GM23338 (cell line): Measurements from ENCODE around the gene OVCH1. TPM values are rescaled to one million over a fixed set of nuclear protein-coding genes. Genes with fewer than 3 reads are reported as not detected.

Experiments
- ETS1 ChIP-seq: IDR thresholded peaks from 2 replicates; pipeline ENCODE4 v1.6.1; 2016; ENCODE audit warnings: antibody characterized with exemption
- POLR2AphosphoS5 ChIP-seq: IDR thresholded peaks from 2 replicates; pipeline ENCODE4 v1.6.1; 2016; ENCODE audit warnings: antibody characterized with exemption, low read depth
- REST ChIP-seq: IDR thresholded peaks from one replicate; pipeline ENCODE4 v1.6.1; 2018; ENCODE audit warnings: antibody characterized with exemption; ENCODE audit not compliant: unreplicated experiment
- ZNF114 ChIP-seq: fragments of 250-450 bp; sonication (Bioruptor Pico); IDR thresholded peaks from 2 replicates; pipeline ENCODE4 v1.5.0; 2020; ENCODE audit warnings: mild to moderate bottlenecking, moderate library complexity
- ZNF462 ChIP-seq: fragments of 250-450 bp; sonication (Bioruptor Pico); IDR thresholded peaks from 2 replicates; pipeline ENCODE4 v1.5.0; 2020; ENCODE audit warnings: mild to moderate bottlenecking, moderate library complexity
- polyA plus RNA-seq: library from polyadenylated mRNA; unstranded; fragments of >200 nt; fragmentation: Nextera tagmentation; extraction: Ambion mirVana; gene quantifications from 2 replicates; pipeline ENCODE4 v1.2.1, GENCODE V29; 2016
- total RNA-seq: library from RNA; depleted of rRNA; stranded (reverse); fragments of >200 nt; shearing (Covaris generic); gene quantifications from 2 replicates; pipeline ENCODE4 v1.2.3, GENCODE V29; 2014

OVCH1 gene
- total and polyA plus RNA-seq, 2 experiments from 2014 or later: not detected

- TF ChIP-seq ZNF462 (CRISPR knock-in tag): no peak
- no peak for TF ChIP-seq ETS1
- TF ChIP-seq REST: no peak
- no peak for TF ChIP-seq ZNF114 (CRISPR knock-in tag)
- TF ChIP-seq POLR2AphosphoS5: no peak
These were observed 4.6 kb downstream of the OVCH1 start (continued) for GRCh38 chr12:29492891-29493290.
